ENCODE measurements around the gene WRNIP1.
A peak's percentile ranks its signal among the peaks of the same experiment; 100 is the strongest.

WRNIP1 gene

GRCh38 chr6:2743280-2744208 lies 21.6 kb upstream of the WRNIP1 start:
- Histone ChIP-seq H3K27ac (ENCODE audit: low read depth, low read length) (no peak overlapping the region), H3K9ac (ENCODE audit: low read depth, low read length) (no peak overlapping the region), H3K36me3 (ENCODE audit: control insufficient read depth, insufficient read depth, low read length) (no peaks in the 10 kb centered on the region), H3K4me3 (ENCODE audit: low read depth, low read length) (no peak overlapping the region), H3K27me3 (ENCODE audit: control insufficient read depth, insufficient read depth, low read length) (no peaks in the 10 kb centered on the region), H3K4me1 (ENCODE audit: control insufficient read depth, insufficient read depth, low read length) (peaks cover 11% of the 10 kb centered on the region; the same call in 1 of the 2 replicates), H3K9me3 (ENCODE audit: control insufficient read depth, insufficient read depth, low read length) (no peaks in the 10 kb centered on the region)

- H3K9me3 ChIP-seq (ENCODE audit: control insufficient read depth, insufficient read depth, low read length) = no peaks in the 10 kb centered on the region
- H3K36me3 ChIP-seq (ENCODE audit: control insufficient read depth, insufficient read depth, low read length) = no peaks in the 10 kb centered on the region
- H3K9ac ChIP-seq (ENCODE audit: low read depth, low read length) = no peak overlapping the region
- H3K4me1 ChIP-seq (ENCODE audit: control insufficient read depth, insufficient read depth, low read length) = peaks cover 11% of the 10 kb centered on the region; the same call in 1 of the 2 replicates
- H3K27me3 ChIP-seq (ENCODE audit: control insufficient read depth, insufficient read depth, low read length) = no peaks in the 10 kb centered on the region
- no peak overlapping the region for H3K4me3 ChIP-seq (ENCODE audit: low read depth, low read length)
- no peak overlapping the region for H3K27ac ChIP-seq (ENCODE audit: low read depth, low read length)
Observed at GRCh38 chr6:2744209-2744771, 20.9 kb upstream of the WRNIP1 start.

- H3K4me3 ChIP-seq (ENCODE audit: low read depth, low read length) = no peak overlapping the region
- peaks cover 14% of the 10 kb centered on the region; the same call in 1 of the 2 replicates for H3K4me1 ChIP-seq (ENCODE audit: control insufficient read depth, insufficient read depth, low read length)
- no peaks in the 10 kb centered on the region for H3K27me3 ChIP-seq (ENCODE audit: control insufficient read depth, insufficient read depth, low read length)
- H3K27ac ChIP-seq (ENCODE audit: low read depth, low read length) = no peak overlapping the region
- no peak overlapping the region for H3K9ac ChIP-seq (ENCODE audit: low read depth, low read length)
- H3K9me3 ChIP-seq (ENCODE audit: control insufficient read depth, insufficient read depth, low read length) = no peaks in the 10 kb centered on the region
- no peaks in the 10 kb centered on the region for H3K36me3 ChIP-seq (ENCODE audit: control insufficient read depth, insufficient read depth, low read length)
Observed at GRCh38 chr6:2744778-2745177, 20.4 kb upstream of the WRNIP1 start.

- Histone ChIP-seq H3K27me3 (ENCODE audit: control insufficient read depth, insufficient read depth, low read length) (no peaks in the 10 kb centered on the region), H3K4me1 (ENCODE audit: control insufficient read depth, insufficient read depth, low read length) (peaks cover 16% of the 10 kb centered on the region; the same call in 1 of the 2 replicates), H3K9ac (ENCODE audit: low read depth, low read length) (no peak overlapping the region), H3K27ac (ENCODE audit: low read depth, low read length) (no peak overlapping the region), H3K36me3 (ENCODE audit: control insufficient read depth, insufficient read depth, low read length) (no peaks in the 10 kb centered on the region), H3K4me3 (ENCODE audit: low read depth, low read length) (no peak overlapping the region), H3K9me3 (ENCODE audit: control insufficient read depth, insufficient read depth, low read length) (no peaks in the 10 kb centered on the region)
Observed at GRCh38 chr6:2745246-2745645, 19.9 kb upstream of the WRNIP1 start.

GRCh38 chr6:2746557-2747061 lies 18.6 kb upstream of the WRNIP1 start:
- H3K4me1 ChIP-seq (ENCODE audit: control insufficient read depth, insufficient read depth, low read length) = peaks cover 16% of the 10 kb centered on the region; the same call in 1 of the 2 replicates
- no peak overlapping the region for H3K9ac ChIP-seq (ENCODE audit: low read depth, low read length)
- no peaks in the 10 kb centered on the region for H3K36me3 ChIP-seq (ENCODE audit: control insufficient read depth, insufficient read depth, low read length)
- H3K4me3 ChIP-seq (ENCODE audit: low read depth, low read length) = no peak overlapping the region
- no peaks in the 10 kb centered on the region for H3K27me3 ChIP-seq (ENCODE audit: control insufficient read depth, insufficient read depth, low read length)
- H3K9me3 ChIP-seq (ENCODE audit: control insufficient read depth, insufficient read depth, low read length) = no peaks in the 10 kb centered on the region
- H3K27ac ChIP-seq (ENCODE audit: low read depth, low read length) = peak overlapping the region; percentile 61

GRCh38 chr6:2748183-2748582 lies 17.0 kb upstream of the WRNIP1 start:
- Histone ChIP-seq H3K27me3 (ENCODE audit: control insufficient read depth, insufficient read depth, low read length) (no peaks in the 10 kb centered on the region), H3K4me3 (ENCODE audit: low read depth, low read length) (no peak overlapping the region), H3K36me3 (ENCODE audit: control insufficient read depth, insufficient read depth, low read length) (no peaks in the 10 kb centered on the region), H3K9ac (ENCODE audit: low read depth, low read length) (no peak overlapping the region), H3K27ac (ENCODE audit: low read depth, low read length) (no peak overlapping the region), H3K9me3 (ENCODE audit: control insufficient read depth, insufficient read depth, low read length) (no peaks in the 10 kb centered on the region), H3K4me1 (ENCODE audit: control insufficient read depth, insufficient read depth, low read length) (peaks cover 16% of the 10 kb centered on the region; the same call in 1 of the 2 replicates)

- peaks cover 10% of the 10 kb centered on the region; the same call in 1 of the 2 replicates for H3K4me1 ChIP-seq (ENCODE audit: control insufficient read depth, insufficient read depth, low read length)
- H3K36me3 ChIP-seq (ENCODE audit: control insufficient read depth, insufficient read depth, low read length) = no peaks in the 10 kb centered on the region
- H3K9ac ChIP-seq (ENCODE audit: low read depth, low read length) = no peak overlapping the region
- H3K27me3 ChIP-seq (ENCODE audit: control insufficient read depth, insufficient read depth, low read length) = no peaks in the 10 kb centered on the region
- no peaks in the 10 kb centered on the region for H3K9me3 ChIP-seq (ENCODE audit: control insufficient read depth, insufficient read depth, low read length)
- H3K4me3 ChIP-seq (ENCODE audit: low read depth, low read length) = no peak overlapping the region
- H3K27ac ChIP-seq (ENCODE audit: low read depth, low read length) = no peak overlapping the region
Observed at GRCh38 chr6:2749969-2750600, 15.1 kb upstream of the WRNIP1 start.

- Histone ChIP-seq H3K27ac (ENCODE audit: low read depth, low read length) (no peak within 1 kb of the TSS), H3K9ac (ENCODE audit: low read depth, low read length) (no peak within 1 kb of the TSS), H3K27me3 (ENCODE audit: control insufficient read depth, insufficient read depth, low read length) (no peaks in the 10 kb centered on the region), H3K9me3 (ENCODE audit: control insufficient read depth, insufficient read depth, low read length) (no peaks in the 10 kb centered on the region), H3K36me3 (ENCODE audit: control insufficient read depth, insufficient read depth, low read length) (no peaks in the 10 kb centered on the region), H3K4me1 (ENCODE audit: control insufficient read depth, insufficient read depth, low read length) (peaks cover 10% of the 10 kb centered on the region; the same call in 1 of the 2 replicates), H3K4me3 (ENCODE audit: low read depth, low read length) (no peak within 1 kb of the TSS)
Observed at GRCh38 chr6:2750832-2751231, 14.4 kb upstream of the WRNIP1 start, which contains the start of gene MYLK4. Gene MYLK4, minus strand, starts transcription at chr6:2750922. Its CDS starts 1,628 bp downstream, at chr6:2749294.

- Histone ChIP-seq H3K27ac (ENCODE audit: low read depth, low read length) (no peak overlapping the region), H3K4me1 (ENCODE audit: control insufficient read depth, insufficient read depth, low read length) (peaks cover 6% of the 10 kb centered on the region; the same call in 1 of the 2 replicates), H3K36me3 (ENCODE audit: control insufficient read depth, insufficient read depth, low read length) (no peaks in the 10 kb centered on the region), H3K27me3 (ENCODE audit: control insufficient read depth, insufficient read depth, low read length) (no peaks in the 10 kb centered on the region), H3K9me3 (ENCODE audit: control insufficient read depth, insufficient read depth, low read length) (no peaks in the 10 kb centered on the region), H3K4me3 (ENCODE audit: low read depth, low read length) (no peak overlapping the region), H3K9ac (ENCODE audit: low read depth, low read length) (no peak overlapping the region)
Observed at GRCh38 chr6:2751871-2752270, 13.3 kb upstream of the WRNIP1 start.

- Histone ChIP-seq H3K9me3 (ENCODE audit: control insufficient read depth, insufficient read depth, low read length) (no peaks in the 10 kb centered on the region), H3K4me1 (ENCODE audit: control insufficient read depth, insufficient read depth, low read length) (0 out of 2 replicates have a peak, but pooled peaks cover 5% of the 10 kb centered on the region), H3K9ac (ENCODE audit: low read depth, low read length) (no peak overlapping the region), H3K27ac (ENCODE audit: low read depth, low read length) (no peak overlapping the region), H3K36me3 (ENCODE audit: control insufficient read depth, insufficient read depth, low read length) (no peaks in the 10 kb centered on the region), H3K4me3 (ENCODE audit: low read depth, low read length) (no peak overlapping the region), H3K27me3 (ENCODE audit: control insufficient read depth, insufficient read depth, low read length) (no peaks in the 10 kb centered on the region)
Observed at GRCh38 chr6:2752477-2753109, 12.6 kb upstream of the WRNIP1 start.

All from HUES48 (cell line).